Activated T-cell treated with anti-CD3 and anti-CD28 coated beads for 1 hour (primary cell): ENCODE results near the gene ZNF91.
"Not testable (repeated sequence)": the region's sequence is repeated elsewhere in the genome, so short reads cannot be mapped to it uniquely, and the experiment has no call there.

Experiments
- DNase-seq: peaks from one replicate; pipeline ENCODE4 v3.0.0-alpha.2; 2020; ENCODE audit warnings: low read depth

ZNF91 gene

DNA sequence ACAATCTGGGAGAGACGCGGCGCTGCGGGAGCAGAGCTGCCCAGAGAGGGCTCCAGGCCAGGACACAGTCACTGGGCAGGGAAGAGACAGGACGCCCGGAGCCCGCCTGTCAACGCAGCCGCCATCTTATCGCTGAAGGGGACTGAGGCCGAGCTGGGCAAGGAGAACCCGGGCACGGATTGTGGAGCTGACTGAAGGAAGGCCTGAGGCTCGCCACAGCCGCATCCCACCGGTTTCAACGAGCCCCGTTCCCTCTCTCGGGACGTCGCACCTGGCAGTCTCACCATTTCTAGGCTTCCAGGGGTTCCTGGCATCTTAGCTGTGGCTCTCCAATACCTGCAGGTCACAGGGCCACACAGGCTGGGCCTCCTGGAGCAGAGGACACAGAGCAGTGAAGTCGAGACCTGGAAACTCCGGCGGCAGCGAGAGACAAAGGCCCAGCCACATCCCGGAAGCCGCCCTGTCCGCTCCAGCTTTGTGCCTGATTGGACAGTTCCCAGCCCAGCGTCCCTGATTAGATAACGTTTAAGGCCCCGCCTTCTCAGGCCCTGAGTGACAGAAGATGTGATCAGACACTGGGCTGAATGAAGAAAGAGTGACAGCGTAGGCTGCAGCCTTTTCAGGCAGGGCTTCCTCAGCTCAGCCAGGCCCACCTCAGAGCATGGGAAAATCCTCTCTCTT lies at the start of gene ZNF91:
Gene ZNF91 (minus strand): TSS at position 431 of the 681 bp plus-strand sequence. CDS start 117 bp downstream, at position 314.
- DNase-seq = peak; percentile 81

- no peak for DNase-seq
Measured at GRCh38 chr19:23440791-23441190, 45.5 kb upstream of the ZNF91 start.

DNA sequence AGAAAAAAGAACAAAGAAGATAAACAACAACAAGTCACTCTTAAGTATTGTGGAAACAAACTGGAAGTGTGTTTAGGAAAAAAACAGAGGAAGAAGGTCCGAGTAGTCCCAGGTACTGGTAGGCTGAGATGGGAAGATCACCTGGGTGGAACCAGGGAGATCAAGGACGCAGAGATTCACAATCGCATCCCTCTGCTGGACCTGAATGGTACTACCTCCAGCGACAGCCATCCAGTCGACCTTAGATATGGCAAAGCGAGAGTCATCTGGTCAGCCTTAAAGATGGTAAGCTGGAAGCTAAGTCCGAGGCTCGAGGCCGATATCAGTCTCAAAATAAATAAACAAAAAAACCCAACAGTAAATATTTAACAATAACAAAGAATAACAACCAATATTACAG lies 44.9 kb upstream of the ZNF91 start:
- DNase-seq = no peak

GRCh38 chr19:23439623-23440022 lies 44.4 kb upstream of the ZNF91 start:
- DNase-seq = no peak

GRCh38 chr19:23437901-23438300 lies 42.6 kb upstream of the ZNF91 start:
- no peak for DNase-seq

DNA sequence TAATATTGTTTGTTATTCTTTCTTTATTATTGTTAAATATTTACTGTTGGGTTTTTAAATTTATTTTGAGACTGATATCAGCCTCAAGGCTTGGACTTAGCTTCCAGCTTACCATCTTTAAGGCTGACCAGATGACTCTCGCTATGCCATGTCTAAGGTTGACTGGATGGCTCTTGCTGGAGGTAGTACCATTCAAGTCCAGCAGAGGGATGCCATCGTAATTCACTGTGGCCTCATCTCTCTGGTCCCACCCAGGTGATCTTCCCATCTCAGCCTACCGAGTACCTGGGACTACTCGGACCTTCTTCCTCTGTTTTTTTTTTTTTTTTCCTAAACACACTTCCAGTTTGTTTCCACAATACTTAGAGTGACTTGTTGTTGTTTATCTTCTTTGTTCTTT lies 41.7 kb upstream of the ZNF91 start:
- no peak for DNase-seq

DNA sequence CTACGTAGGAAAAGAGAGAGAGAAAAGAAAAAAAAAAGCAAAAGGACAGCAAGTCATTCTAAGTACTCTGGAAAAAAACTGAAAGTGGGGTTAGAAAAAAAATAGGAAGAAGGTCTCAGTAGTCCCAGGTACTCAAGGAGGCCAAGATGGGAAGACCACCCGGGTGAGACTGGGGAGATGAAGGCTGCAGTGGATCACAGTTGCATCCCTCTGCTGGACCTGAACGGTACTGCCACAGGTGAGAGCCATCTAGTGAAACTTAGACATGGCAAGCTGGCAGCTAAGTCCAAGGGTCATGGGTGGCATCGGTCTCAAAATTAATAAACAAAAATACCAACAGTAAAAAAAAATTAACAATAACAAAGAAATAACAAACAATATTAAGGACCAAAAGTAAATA lies 41.0 kb upstream of the ZNF91 start:
- DNase-seq = no peak

GRCh38 chr19:23420824-23421223 lies 25.6 kb upstream of the ZNF91 start:
- no peak for DNase-seq

- not testable (repeated sequence) for DNase-seq
Measured at GRCh38 chr19:23419261-23419660, 24.0 kb upstream of the ZNF91 start.

DNA sequence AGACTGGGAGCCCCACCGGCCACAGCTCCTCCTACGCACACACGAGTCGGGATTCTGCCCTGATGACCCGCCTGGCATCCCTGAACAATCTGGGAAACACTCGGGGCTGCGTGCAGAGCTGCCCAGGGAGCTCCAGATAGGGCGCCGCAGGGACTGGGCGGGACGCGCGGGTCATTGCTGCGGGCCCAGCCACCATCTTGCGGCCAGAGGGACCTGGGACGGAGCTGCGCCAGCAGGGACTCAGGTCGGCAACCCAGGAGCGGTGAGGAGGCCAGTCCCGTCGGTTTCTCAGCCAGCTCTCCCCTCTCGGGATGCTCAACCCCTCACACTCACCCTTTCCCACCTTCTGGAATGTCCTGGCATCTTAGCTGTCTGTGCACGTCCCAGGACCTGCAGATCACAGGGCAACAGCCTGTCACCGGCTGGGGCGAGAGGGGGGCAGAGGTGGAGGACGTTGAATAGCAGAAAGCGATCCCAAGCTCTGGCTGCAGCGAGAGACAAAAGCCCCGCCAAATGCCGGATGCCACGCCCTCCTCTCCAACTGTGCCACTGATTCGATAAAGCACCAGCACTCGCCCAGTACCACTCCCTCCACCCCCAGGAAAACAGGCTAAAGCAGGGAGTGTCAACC lies 20.4 kb upstream of the ZNF91 start:
- DNase-seq = no peak

DNA sequence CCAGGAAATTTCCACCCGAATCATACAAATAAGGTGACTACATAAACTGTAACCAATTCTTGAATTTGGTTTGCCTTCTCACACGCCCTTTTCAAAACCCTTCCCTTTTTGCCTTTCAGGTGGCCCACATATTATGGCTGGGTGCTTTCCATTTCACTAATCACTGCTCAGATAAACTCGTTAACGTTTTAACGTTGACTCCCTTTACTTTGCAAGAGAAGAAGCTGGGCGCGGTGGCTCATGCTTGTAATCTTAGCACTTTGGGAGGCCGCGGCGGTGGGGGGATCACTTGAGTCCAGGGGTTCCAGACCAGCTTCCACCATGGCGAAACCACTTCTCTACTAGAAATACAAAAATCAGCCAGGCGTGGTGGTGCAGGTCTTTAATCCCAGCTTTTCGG lies 19.8 kb upstream of the ZNF91 start:
- no peak for DNase-seq

DNA sequence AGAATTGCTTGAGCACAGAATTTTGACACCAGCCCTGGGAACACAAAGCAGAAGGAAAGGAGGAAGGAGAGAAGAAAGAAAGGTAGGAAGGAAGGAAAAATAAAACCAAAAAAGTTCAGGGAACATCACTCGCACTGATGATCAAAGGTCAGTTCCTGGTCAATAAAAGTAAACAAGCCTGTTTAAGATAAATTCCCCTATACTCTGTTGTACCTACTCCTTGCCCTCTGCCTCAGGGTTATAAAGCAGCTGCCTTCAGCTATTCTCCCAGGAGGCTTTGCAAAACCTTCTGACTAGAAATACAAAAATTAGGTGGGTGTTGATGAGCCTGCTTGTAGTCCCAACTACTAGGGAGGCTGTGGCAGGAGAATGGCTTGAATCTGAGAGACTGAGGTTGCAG lies 14.9 kb upstream of the ZNF91 start:
- no peak for DNase-seq

- no peak for DNase-seq
Measured at GRCh38 chr19:23409392-23410048, 14.2 kb upstream of the ZNF91 start.

DNA sequence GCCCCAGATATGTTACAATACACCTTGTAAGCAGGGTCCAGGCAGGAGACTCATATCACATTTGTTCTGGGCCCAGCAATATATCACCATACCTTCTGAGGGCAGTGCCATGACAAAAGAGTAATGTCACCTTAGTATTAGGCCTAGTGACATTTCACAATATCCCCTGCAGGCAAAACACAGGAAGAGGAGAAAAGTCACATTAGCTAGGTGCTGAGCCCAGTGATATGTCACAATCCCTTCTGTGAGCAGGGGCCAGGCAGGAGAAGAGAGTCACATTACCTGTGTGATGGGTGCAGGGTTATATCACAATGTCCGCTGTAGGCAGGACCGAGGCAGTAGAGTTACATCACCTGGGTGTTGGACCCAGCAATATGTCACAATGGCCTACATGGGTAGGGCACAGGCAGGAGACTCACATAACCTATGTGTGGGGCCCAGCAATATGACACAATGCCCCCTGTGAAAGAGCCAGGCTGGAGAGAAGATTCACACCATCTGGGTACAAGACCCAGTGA lies 12.4 kb upstream of the ZNF91 start:
- no peak for DNase-seq

- no peak for DNase-seq
Measured at GRCh38 chr19:23406721-23407120, 11.4 kb upstream of the ZNF91 start.

DNA sequence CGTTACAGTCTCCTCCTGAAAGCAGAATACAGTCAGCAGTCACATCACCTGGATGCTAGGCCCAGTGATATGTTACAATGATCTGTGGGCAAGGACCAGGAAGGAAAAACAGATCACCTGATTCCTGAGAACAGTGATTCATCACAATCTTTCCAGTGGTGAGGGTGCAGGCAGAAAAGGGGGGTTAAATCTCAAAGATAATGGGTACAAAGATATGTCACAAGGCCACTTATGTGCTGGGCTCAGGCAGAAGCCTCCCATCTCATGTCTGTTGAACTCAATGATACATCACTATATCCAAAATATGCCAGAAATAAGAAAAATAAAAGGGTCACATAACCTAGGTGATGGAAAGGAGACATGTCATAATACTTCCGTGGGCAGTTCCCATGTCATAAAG lies 10.8 kb upstream of the ZNF91 start:
- no peak for DNase-seq

GRCh38 chr19:23404676-23405075 lies 9.4 kb upstream of the ZNF91 start:
- DNase-seq = no peak

DNA sequence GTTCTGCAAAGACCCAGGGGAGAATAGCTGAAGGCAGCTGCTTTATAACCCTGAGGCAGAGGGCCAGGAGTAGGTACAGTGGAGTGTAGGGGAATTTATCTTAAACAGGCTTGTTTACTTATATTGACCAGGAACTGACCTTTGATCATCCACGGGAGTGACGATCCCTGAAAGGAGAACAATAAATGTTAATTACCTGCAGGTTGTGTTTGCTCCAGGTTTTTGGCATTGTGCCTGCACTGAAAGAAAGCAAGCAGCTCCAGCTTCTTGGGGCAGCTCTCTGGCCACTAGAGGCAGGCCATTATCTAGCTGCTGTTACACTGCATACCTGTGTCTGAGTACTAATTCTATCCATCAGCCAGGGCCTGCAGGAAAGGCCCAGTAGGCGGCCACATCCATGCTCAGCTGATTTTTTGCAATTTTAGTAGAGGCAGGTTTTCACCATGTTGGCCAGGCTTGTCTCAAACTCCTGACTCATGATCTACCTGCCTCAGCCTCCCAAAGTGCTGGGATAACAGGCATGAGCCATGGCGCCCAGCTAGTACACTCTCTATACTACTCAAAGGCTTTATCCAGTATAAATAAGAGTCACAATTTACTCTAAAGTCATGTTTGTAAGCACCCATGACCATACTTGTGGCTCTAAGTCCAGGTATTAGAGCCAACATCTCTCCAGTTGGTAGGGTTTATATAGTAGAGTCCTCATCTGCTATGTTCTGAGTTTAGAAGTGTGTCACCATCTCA lies 8.5 kb upstream of the ZNF91 start:
- DNase-seq = no peak

- DNase-seq = no peak
Measured at GRCh38 chr19:23403052-23403451, 7.8 kb upstream of the ZNF91 start.

GRCh38 chr19:23402388-23402787 lies 7.1 kb upstream of the ZNF91 start:
- DNase-seq = no peak

- DNase-seq = no peak
Measured at GRCh38 chr19:23401086-23401610, 5.9 kb upstream of the ZNF91 start.

- DNase-seq = no peak
Measured at GRCh38 chr19:23399443-23399842, 4.2 kb upstream of the ZNF91 start.
